GM23338 (cell line): Measurements from ENCODE around the gene ERAP2. TPM values are rescaled to one million over a fixed set of nuclear protein-coding genes. Genes with fewer than 3 reads are reported as not detected.

ENCODE experiments used
- ATAC-seq: fragments of 200-7000 bp; cut with Tn5 transposase; 3 replicates; pipeline ENCODE4 v1.9.1; 2020
- DNase-seq: peaks from one replicate; pipeline ENCODE4 v3.0.0-alpha.2; 2015; ENCODE audit warnings: low spot score
- H2AFZ ChIP-seq: fragments of 200-600 bp; sonication (generic); 2 replicates; pipeline ENCODE4 v1.8.0; 2016; ENCODE audit warnings: antibody characterized with exemption, mild to moderate bottlenecking, moderate library complexity
- H3F3A ChIP-seq: fragments of 200-600 bp; sonication (generic); replicated peaks from 2 replicates; pipeline ENCODE4 v1.8.0; 2017; ENCODE audit warnings: antibody characterized with exemption, mixed run types, low read depth
- H3K27ac ChIP-seq: fragments of 200-600 bp; sonication (generic); 2 replicates; pipeline ENCODE4 v1.6.1; 2016; ENCODE audit warnings: low read depth
- H3K27me3 ChIP-seq: fragments of 200-600 bp; sonication (generic); 2 replicates; pipeline ENCODE4 v1.8.0; 2016; ENCODE audit warnings: mild to moderate bottlenecking, mixed run types, moderate library complexity; ENCODE audit not compliant: insufficient read depth
- H3K36me3 ChIP-seq: fragments of 200-600 bp; sonication (generic); 2 replicates; pipeline ENCODE4 v1.8.0; 2016; ENCODE audit warnings: mild to moderate bottlenecking; ENCODE audit not compliant: insufficient read depth
- H3K4me1 ChIP-seq: fragments of 200-600 bp; sonication (generic); 2 replicates; pipeline ENCODE4 v1.8.0; 2016; ENCODE audit warnings: mild to moderate bottlenecking, moderate library complexity; ENCODE audit not compliant: insufficient read depth
- H3K4me2 ChIP-seq: fragments of 200-600 bp; sonication (generic); 2 replicates; pipeline ENCODE4 v1.7.1; 2017; ENCODE audit warnings: mixed run types
- H3K4me3 ChIP-seq: fragments of 200-600 bp; sonication (generic); 2 replicates; pipeline ENCODE4 v1.6.1; 2016; ENCODE audit warnings: mixed run types
- H3K79me2 ChIP-seq: fragments of 200-600 bp; sonication (generic); replicated peaks from 2 replicates; pipeline ENCODE4 v1.8.0; 2017; ENCODE audit warnings: mild to moderate bottlenecking; ENCODE audit not compliant: insufficient read depth
- H3K9me2 ChIP-seq: fragments of 200-600 bp; sonication (generic); 2 replicates; pipeline ENCODE4 v1.8.0; 2017; ENCODE audit not compliant: insufficient read depth
- H4K20me1 ChIP-seq: fragments of 200-600 bp; sonication (generic); replicated peaks from 2 replicates; pipeline ENCODE4 v1.8.0; 2017; ENCODE audit warnings: mild to moderate bottlenecking; ENCODE audit not compliant: insufficient read depth
- H3K27ac Mint-ChIP-seq: 2 replicates; pipeline ENCODE4 v1.8.0; 2020; ENCODE audit warnings: inconsistent platforms, mild to moderate bottlenecking, moderate library complexity, mixed read lengths
- H3K27me3 Mint-ChIP-seq: 3 replicates; pipeline ENCODE4 v1.8.0; 2022; ENCODE audit warnings: low read depth, mild to moderate bottlenecking, moderate library complexity, mixed read lengths, inconsistent platforms; ENCODE audit not compliant: insufficient read depth, poor library complexity
- H3K36me3 Mint-ChIP-seq: 3 replicates; pipeline ENCODE4 v1.8.0; 2021; ENCODE audit warnings: low read depth, mild to moderate bottlenecking, inconsistent platforms, moderate library complexity, mixed read lengths
- H3K4me1 Mint-ChIP-seq: 3 replicates; pipeline ENCODE4 v1.8.0; 2020; ENCODE audit warnings: mild to moderate bottlenecking, inconsistent platforms, mixed read lengths
- H3K4me3 Mint-ChIP-seq: 3 replicates; pipeline ENCODE4 v1.8.0; 2021; ENCODE audit warnings: moderate library complexity, mild to moderate bottlenecking, inconsistent platforms, mixed read lengths
- H3K9me3 Mint-ChIP-seq: 3 replicates; pipeline ENCODE4 v1.8.0; 2020; ENCODE audit warnings: moderate library complexity, mild to moderate bottlenecking, inconsistent platforms, mixed read lengths
- CREB1 ChIP-seq: fragments of 250-450 bp; sonication (Bioruptor Pico); IDR thresholded peaks from 2 replicates; pipeline ENCODE4 v1.5.0; 2020; ENCODE audit warnings: low read depth, mild to moderate bottlenecking, moderate library complexity
- EZH2 ChIP-seq: fragments of 200-600 bp; sonication (generic); IDR thresholded peaks from one replicate; pipeline ENCODE4 v1.8.0; 2017; ENCODE audit warnings: antibody characterized with exemption, mild to moderate bottlenecking, low read depth; ENCODE audit not compliant: unreplicated experiment
- EZH2phosphoT487 ChIP-seq: fragments of 200-600 bp; sonication (generic); IDR thresholded peaks from one replicate; pipeline ENCODE4 v1.8.1; 2018; ENCODE audit warnings: antibody characterized with exemption; ENCODE audit not compliant: unreplicated experiment
- JUNB ChIP-seq: IDR thresholded peaks from one replicate; pipeline ENCODE4 v1.6.1; 2016; ENCODE audit warnings: antibody characterized with exemption; ENCODE audit not compliant: unreplicated experiment
- NANOG ChIP-seq: IDR thresholded peaks from 2 replicates; pipeline ENCODE4 v1.6.1; 2016; ENCODE audit warnings: antibody characterized with exemption, borderline replicate concordance
- POLR2AphosphoS5 ChIP-seq: IDR thresholded peaks from 2 replicates; pipeline ENCODE4 v1.6.1; 2016; ENCODE audit warnings: antibody characterized with exemption, low read depth
- STAT1 ChIP-seq: IDR thresholded peaks from one replicate; pipeline ENCODE4 v1.6.1; 2016; ENCODE audit warnings: antibody characterized with exemption; ENCODE audit not compliant: unreplicated experiment
- ZNF114 ChIP-seq: fragments of 250-450 bp; sonication (Bioruptor Pico); IDR thresholded peaks from 2 replicates; pipeline ENCODE4 v1.5.0; 2020; ENCODE audit warnings: mild to moderate bottlenecking, moderate library complexity
- ZNF331 ChIP-seq: fragments of 250-450 bp; sonication (Bioruptor Pico); IDR thresholded peaks from 2 replicates; pipeline ENCODE4 v1.5.0; 2020; ENCODE audit warnings: low read depth, mild to moderate bottlenecking, moderate library complexity
- polyA plus RNA-seq: library from polyadenylated mRNA; unstranded; fragments of >200 nt; fragmentation: Nextera tagmentation; extraction: Ambion mirVana; gene quantifications from 2 replicates; pipeline ENCODE4 v1.2.1, GENCODE V29; 2016
- total RNA-seq: library from RNA; depleted of rRNA; stranded (reverse); fragments of >200 nt; shearing (Covaris generic); gene quantifications from 2 replicates; pipeline ENCODE4 v1.2.3, GENCODE V29; 2014
- TF ChIP-seq, protein P1 (sequence below): fragments of 250-450 bp; sonication (Bioruptor Pico); IDR thresholded peaks from 2 replicates; pipeline ENCODE4 v1.5.0; 2020; ENCODE audit warnings: mild to moderate bottlenecking, moderate library complexity
- TF ChIP-seq, protein P2 (sequence below), 2 experiments: fragments of 200-600 bp in 1 of 2; sonication (generic) in 1 of 2; conservative IDR thresholded peaks; 2 replicates each; pipeline versions ENCODE4 v1.5.1 to v1.6.1; 2016 to 2017; ENCODE audit warnings: antibody characterized with exemption in 2 of 2, low read depth in 2 of 2, mild to moderate bottlenecking in 2 of 2, moderate library complexity in 1 of 2
- TF ChIP-seq, protein P3 (sequence below): IDR thresholded peaks from one replicate; pipeline ENCODE4 v1.6.1; 2018; ENCODE audit warnings: antibody characterized with exemption; ENCODE audit not compliant: unreplicated experiment
- TF ChIP-seq, protein P4 (sequence below): IDR thresholded peaks from 2 replicates; pipeline ENCODE4 v1.6.1; 2016; ENCODE audit warnings: antibody characterized with exemption

ERAP2 gene
- total and polyA plus RNA-seq, 2 experiments from 2014 or later, result 0.73 TPM; not detected in 1

DNA sequence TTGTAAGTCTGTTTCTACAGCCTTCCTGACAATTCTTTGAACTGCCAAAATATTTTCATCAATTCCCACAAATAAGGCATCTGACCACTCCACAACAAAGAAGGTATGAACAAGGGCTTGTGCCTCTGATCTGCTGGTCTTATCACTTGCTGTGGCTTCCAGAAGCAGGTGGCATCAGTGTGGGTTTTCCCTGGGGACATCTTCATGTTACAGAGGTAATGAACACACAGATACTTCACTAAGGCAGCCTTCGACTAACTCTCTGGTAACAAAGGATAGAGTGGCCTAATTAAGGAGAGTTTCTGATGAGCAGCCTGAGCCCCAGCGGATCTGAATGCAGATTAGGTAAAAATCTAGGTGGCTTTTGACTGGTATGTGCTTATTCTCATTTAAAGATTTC lies 15.2 kb upstream of the ERAP2 start:
- no peaks in the 10 kb centered on the region for H3K4me1 Mint-ChIP-seq
- Histone ChIP-seq H3K4me2 (no peak overlapping the region), H3K36me3 (no peaks in the 10 kb centered on the region), H3K79me2 (no peaks in the 10 kb centered on the region), H3K4me3 (no peak overlapping the region), H3K27ac (no peak overlapping the region), H3K4me1 (no peaks in the 10 kb centered on the region), H2AFZ (peak overlapping the region; percentile 23; the same call in 1 of the 2 replicates), H3K9me2 (peaks cover 3% of the 10 kb centered on the region; the same call in 1 of the 2 replicates), H3K27me3 (no peaks in the 10 kb centered on the region), H4K20me1 (no peaks in the 10 kb centered on the region), H3F3A (no peaks in the 10 kb centered on the region)
- no peak for ATAC-seq
- DNase-seq, result no peak
- H3K9me3 Mint-ChIP-seq, result no peaks in the 10 kb centered on the region
- H3K4me3 Mint-ChIP-seq, result no peak overlapping the region
- H3K27ac Mint-ChIP-seq, result no peak overlapping the region
- no peaks in the 10 kb centered on the region for H3K27me3 Mint-ChIP-seq
- no peaks in the 10 kb centered on the region for H3K36me3 Mint-ChIP-seq
- TF ChIP-seq EZH2phosphoT487 (no peak), NANOG (no peak), EZH2 (no peak), JUNB (no peak), ZNF114 (no peak), POLR2AphosphoS5 (no peak), ZNF331 (CRISPR knock-in tag) (no peak), STAT1 (no peak), CREB1 (CRISPR knock-in tag) (no peak)
- TF ChIP-seq, protein P1, sequence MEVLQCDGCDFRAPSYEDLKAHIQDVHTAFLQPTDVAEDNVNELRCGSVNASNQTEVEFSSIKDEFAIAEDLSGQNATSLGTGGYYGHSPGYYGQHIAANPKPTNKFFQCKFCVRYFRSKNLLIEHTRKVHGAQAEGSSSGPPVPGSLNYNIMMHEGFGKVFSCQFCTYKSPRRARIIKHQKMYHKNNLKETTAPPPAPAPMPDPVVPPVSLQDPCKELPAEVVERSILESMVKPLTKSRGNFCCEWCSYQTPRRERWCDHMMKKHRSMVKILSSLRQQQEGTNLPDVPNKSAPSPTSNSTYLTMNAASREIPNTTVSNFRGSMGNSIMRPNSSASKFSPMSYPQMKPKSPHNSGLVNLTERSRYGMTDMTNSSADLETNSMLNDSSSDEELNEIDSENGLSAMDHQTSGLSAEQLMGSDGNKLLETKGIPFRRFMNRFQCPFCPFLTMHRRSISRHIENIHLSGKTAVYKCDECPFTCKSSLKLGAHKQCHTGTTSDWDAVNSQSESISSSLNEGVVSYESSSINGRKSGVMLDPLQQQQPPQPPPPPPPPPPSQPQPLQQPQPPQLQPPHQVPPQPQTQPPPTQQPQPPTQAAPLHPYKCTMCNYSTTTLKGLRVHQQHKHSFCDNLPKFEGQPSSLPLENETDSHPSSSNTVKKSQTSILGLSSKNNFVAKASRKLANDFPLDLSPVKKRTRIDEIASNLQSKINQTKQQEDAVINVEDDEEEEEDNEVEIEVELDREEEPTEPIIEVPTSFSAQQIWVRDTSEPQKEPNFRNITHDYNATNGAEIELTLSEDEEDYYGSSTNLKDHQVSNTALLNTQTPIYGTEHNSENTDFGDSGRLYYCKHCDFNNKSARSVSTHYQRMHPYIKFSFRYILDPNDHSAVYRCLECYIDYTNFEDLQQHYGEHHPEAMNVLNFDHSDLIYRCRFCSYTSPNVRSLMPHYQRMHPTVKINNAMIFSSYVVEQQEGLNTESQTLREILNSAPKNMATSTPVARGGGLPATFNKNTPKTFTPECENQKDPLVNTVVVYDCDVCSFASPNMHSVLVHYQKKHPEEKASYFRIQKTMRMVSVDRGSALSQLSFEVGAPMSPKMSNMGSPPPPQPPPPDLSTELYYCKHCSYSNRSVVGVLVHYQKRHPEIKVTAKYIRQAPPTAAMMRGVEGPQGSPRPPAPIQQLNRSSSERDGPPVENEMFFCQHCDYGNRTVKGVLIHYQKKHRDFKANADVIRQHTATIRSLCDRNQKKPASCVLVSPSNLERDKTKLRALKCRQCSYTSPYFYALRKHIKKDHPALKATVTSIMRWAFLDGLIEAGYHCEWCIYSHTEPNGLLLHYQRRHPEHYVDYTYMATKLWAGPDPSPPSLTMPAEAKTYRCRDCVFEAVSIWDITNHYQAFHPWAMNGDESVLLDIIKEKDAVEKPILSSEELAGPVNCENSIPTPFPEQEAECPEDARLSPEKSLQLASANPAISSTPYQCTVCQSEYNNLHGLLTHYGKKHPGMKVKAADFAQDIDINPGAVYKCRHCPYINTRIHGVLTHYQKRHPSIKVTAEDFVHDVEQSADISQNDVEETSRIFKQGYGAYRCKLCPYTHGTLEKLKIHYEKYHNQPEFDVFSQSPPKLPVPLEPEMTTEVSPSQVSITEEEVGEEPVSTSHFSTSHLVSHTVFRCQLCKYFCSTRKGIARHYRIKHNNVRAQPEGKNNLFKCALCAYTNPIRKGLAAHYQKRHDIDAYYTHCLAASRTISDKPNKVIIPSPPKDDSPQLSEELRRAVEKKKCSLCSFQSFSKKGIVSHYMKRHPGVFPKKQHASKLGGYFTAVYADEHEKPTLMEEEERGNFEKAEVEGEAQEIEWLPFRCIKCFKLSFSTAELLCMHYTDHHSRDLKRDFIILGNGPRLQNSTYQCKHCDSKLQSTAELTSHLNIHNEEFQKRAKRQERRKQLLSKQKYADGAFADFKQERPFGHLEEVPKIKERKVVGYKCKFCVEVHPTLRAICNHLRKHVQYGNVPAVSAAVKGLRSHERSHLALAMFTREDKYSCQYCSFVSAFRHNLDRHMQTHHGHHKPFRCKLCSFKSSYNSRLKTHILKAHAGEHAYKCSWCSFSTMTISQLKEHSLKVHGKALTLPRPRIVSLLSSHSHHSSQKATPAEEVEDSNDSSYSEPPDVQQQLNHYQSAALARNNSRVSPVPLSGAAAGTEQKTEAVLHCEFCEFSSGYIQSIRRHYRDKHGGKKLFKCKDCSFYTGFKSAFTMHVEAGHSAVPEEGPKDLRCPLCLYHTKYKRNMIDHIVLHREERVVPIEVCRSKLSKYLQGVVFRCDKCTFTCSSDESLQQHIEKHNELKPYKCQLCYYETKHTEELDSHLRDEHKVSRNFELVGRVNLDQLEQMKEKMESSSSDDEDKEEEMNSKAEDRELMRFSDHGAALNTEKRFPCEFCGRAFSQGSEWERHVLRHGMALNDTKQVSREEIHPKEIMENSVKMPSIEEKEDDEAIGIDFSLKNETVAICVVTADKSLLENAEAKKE (CRISPR knock-in tag), result no peak
- TF ChIP-seq, protein P2, sequence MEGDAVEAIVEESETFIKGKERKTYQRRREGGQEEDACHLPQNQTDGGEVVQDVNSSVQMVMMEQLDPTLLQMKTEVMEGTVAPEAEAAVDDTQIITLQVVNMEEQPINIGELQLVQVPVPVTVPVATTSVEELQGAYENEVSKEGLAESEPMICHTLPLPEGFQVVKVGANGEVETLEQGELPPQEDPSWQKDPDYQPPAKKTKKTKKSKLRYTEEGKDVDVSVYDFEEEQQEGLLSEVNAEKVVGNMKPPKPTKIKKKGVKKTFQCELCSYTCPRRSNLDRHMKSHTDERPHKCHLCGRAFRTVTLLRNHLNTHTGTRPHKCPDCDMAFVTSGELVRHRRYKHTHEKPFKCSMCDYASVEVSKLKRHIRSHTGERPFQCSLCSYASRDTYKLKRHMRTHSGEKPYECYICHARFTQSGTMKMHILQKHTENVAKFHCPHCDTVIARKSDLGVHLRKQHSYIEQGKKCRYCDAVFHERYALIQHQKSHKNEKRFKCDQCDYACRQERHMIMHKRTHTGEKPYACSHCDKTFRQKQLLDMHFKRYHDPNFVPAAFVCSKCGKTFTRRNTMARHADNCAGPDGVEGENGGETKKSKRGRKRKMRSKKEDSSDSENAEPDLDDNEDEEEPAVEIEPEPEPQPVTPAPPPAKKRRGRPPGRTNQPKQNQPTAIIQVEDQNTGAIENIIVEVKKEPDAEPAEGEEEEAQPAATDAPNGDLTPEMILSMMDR (conservative IDR thresholded peaks at IDR 0.05; ENCODE audit: low read depth in 2 of 2), result no peak
- TF ChIP-seq, protein P3, sequence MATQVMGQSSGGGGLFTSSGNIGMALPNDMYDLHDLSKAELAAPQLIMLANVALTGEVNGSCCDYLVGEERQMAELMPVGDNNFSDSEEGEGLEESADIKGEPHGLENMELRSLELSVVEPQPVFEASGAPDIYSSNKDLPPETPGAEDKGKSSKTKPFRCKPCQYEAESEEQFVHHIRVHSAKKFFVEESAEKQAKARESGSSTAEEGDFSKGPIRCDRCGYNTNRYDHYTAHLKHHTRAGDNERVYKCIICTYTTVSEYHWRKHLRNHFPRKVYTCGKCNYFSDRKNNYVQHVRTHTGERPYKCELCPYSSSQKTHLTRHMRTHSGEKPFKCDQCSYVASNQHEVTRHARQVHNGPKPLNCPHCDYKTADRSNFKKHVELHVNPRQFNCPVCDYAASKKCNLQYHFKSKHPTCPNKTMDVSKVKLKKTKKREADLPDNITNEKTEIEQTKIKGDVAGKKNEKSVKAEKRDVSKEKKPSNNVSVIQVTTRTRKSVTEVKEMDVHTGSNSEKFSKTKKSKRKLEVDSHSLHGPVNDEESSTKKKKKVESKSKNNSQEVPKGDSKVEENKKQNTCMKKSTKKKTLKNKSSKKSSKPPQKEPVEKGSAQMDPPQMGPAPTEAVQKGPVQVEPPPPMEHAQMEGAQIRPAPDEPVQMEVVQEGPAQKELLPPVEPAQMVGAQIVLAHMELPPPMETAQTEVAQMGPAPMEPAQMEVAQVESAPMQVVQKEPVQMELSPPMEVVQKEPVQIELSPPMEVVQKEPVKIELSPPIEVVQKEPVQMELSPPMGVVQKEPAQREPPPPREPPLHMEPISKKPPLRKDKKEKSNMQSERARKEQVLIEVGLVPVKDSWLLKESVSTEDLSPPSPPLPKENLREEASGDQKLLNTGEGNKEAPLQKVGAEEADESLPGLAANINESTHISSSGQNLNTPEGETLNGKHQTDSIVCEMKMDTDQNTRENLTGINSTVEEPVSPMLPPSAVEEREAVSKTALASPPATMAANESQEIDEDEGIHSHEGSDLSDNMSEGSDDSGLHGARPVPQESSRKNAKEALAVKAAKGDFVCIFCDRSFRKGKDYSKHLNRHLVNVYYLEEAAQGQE, result no peak
- TF ChIP-seq, protein P4, sequence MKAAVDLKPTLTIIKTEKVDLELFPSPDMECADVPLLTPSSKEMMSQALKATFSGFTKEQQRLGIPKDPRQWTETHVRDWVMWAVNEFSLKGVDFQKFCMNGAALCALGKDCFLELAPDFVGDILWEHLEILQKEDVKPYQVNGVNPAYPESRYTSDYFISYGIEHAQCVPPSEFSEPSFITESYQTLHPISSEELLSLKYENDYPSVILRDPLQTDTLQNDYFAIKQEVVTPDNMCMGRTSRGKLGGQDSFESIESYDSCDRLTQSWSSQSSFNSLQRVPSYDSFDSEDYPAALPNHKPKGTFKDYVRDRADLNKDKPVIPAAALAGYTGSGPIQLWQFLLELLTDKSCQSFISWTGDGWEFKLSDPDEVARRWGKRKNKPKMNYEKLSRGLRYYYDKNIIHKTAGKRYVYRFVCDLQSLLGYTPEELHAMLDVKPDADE, result no peak
